GM19023 (cell line): Measurements from ENCODE around the gene PPFIA2.

Experiments
- ATAC-seq: cut with Tn5 transposase; IDR thresholded peaks from one replicate; pipeline ENCODE4 v1.9.1; 2021; ENCODE audit warnings: mild to moderate bottlenecking, moderate library complexity; ENCODE audit not compliant: unreplicated experiment

PPFIA2 gene

DNA sequence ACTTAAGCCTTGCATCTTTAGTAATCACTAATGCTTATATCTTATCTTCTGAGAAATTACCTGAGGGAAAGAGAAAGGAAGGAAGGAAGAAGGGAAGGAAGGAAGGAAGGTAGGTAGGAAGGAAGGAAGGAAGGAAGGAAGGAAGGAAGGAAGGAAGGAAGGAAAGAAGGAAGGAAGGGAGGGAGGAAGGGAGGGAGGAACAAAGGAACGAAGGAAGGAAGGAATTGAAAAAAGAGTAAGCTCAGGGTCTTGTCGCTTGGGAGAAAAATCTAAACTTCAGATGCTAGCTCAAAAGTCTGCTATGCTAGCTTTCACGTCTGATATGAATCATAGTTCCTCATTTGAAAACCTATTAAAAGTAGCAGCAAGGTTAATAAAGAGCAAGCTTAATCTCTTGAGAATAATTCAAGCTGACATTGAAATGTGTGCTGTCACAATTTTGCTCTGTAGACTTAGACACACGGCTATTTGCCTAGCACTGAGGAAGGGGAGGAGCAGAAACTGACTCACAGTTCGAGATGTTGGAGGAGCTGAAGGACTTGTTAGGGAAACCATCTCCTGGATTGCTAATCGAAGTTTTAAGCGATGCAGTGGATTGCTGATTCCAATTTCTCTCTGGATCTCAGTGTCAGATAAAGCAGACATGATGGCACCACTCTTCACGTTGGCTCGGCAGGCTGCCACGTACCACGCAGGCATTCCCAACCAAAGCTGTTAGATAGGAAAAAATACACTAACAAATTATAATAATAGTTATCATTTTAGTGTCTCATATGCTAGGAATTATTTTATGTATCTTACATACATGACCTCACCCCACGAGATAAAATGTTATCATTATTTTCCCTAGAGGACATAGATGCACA is 464.6 kb downstream of the PPFIA2 start:
- ATAC-seq, result no peak

DNA sequence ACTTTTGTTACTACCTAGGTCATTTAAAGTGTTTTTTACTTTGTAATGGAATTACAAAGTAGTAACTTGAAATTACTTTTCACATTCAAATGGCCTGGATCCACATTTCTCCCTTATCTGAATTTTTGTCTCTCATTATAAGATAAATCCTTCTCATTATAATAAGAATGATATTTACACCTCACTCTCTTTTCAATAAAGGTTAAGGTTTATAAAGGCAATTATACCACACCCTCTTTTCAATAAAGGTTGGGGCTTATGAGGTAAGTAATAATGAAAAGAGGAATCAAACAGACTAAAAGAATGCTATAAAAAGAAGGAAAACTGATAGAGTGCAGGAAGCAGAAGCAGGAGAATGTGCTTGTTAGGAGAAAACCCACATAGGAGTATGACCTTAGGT is 470.5 kb downstream of the PPFIA2 start:
- no peak for ATAC-seq

DNA sequence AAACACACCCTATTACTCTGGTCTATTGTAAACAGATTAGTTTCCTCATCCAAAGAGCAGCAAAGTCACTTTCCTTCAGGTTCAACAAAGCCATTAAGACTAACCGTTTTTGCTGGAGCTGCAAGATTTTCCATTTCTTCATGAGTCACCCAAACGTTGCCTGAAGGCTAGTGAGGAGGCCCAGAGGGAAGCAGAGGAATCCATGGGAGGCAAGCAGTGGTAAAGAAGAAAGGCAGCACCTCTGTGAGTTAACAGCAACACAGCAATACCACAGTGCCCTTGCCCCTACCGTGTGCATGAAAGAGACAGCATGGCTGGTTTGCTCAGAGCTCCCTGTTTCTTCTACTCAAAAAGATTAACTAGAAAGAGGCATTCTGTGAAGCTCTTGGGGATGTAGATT is 475.0 kb downstream of the PPFIA2 start:
- no peak for ATAC-seq

DNA sequence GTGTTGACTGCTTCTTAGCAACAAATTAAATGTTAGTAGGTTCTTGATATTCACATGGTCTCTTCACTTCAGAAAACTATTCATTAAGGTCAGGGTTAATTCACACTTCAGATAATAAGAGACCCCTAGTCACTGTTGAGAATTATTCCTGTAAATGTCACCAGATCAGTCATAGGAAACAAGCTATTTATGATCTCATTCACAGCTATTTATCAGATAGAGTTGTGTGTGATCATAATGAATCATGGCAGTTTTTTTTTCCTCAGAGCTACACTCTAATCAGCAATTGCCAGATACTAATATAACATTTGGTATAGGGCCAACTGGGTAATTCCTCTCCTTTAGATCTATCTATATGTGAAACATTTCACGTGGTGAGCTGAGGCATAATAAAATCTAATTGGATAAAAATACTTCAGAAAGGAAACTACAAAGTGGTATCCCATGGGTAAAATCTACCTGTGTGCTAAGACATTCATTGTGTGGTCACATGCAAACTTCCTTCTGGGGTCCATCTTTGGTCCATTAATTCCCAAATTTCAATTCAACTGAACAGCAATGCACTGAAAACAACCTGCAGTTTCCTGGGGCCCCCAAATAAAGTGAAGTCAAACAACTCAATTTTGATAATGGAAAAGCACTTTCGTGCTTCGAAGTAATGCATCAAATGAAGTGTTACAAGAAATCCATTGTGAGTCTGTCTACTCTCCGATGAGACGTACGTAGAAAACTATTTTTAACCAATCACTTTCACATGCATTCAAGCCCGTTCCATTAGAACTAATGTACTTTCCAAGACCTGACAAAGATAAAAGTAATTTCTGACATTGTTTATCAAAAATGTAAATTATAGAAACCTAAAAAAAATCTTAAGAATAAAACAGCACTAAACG is 484.3 kb downstream of the PPFIA2 start:
- no peak for ATAC-seq

DNA sequence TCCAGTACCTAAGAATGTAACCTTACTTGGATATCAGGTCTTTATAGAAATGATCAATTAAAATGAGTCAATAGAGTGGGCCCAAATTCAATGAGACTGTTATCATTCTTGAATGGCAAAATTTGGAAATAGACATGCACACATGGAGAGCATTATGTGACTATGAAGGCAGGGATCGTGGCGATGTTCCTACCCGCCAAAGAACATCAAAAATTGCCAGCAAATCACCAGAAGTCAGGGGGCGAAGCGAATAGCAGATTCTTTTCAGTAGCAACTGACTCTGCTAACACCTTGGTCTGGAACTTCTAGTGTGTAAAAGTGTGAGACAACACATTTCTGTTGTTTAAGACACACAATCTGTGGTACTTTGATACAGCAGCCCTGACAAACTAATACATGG is 488.8 kb downstream of the PPFIA2 start:
- ATAC-seq, result no peak

DNA sequence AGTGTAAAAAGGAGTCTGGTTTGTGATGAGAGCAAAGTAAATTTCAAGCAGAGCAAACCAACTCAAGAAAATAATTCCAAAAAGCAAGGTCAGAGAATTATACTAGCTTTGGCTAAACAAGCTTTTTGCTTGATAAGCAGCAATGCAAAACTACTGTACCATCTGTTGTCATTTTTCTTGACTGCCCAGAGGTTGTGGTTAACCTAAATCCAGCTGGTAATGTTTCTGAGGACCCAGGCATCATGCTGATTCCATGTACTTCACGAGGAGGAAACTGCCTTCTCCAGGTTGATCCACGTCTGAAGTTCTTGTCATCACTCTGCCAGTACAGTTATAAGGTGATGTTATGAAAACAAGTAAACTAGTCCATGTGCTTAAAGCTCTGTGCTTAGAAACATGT is 496.1 kb downstream of the PPFIA2 start:
- no peak for ATAC-seq

DNA sequence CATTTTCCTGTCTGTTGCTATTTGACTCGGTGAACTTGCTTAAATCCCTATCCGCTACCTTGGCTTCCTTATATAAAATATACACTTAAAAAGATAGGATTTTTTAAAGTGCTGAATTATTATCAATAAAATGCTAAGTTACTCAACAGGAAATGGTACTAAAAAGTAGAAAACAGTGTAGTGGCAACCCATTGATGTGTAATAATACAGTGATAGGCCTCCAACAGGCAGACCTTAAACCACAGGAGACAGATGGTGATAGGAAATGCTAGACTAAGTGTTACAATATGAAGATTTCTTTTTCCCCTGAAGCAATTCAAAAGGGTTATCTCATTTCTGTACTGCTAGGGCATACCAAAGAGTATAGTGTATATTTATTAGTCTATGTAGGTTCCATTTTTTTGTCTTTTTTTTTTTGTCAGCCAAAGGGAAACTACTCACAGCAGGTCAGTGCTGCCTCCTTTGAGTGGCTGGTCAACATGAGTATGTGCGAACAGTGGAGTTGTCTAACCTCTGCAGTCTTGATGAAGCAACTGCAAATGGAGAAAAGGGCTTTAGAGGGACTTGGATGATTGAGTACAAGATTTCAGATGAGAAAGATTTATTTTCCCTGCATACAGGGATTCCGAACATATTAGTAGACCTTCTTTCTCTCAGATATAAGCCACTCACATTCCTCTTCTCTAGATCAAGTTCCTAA is 497.5 kb downstream of the PPFIA2 start:
- ATAC-seq, result no peak

DNA sequence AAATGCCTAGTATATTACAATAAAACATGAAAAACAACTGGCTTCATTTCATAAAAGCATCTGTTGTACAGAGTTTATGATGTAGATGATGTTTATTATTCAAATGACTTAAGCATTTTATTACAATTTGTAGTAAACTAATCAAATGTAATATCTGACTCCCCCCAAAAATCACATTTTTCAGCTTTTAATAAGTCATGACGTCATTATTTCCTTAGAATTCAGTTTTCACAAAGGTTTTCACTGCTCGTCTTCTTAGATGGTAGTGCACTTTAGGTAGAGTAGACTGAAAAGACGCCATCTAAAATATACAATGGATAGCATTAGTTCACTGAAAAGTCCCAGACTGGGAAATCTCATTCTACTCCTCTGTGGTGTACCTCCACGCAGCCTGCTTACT is 499.8 kb downstream of the PPFIA2 start:
- ATAC-seq, result no peak

DNA sequence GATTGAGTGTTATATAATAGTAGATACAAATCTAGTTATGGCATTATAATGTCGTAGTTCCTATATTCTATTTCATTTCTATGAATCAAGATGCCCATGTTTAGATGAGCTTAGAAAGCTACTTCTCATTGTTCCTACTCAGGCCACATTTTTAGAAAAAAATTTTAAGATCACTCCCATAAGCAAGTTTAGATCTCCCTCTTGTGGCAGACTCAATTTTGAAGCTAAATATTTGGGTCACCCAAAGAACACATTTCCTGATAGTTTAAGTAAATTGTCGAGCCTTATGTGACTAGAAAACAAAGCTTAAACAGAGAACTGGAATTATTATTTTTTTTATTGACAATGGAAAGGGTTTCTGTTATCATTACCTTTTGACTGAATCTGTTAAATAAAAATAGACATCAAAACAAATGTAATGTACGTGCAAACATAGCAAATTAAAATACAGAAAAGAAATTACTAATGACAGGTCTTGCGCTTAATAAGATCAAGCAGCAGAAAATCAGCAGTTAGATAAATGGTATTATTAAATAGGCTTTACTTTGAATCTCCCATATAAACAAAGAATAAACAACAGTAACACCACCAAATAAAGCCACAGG is 501.1 kb downstream of the PPFIA2 start:
- ATAC-seq, result no peak

DNA sequence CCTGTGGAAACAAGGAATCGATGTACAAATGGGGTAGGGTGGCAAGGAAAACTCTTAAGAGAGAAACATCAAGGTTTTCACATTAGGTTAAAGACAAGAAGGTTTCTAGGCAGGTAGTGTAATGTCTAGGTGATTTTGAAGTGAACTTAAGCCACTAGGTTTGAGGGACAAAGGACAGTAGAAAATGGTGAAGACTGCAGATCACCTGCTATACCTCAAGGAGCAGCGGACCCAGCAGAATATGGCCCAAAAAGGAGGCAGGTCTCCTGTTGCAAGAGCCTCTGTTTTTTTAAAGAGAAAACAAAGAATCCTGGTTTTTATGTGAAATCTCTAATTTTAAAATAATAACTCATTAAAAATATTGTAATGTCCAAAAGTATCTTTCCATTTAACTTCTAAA is 503.2 kb downstream of the PPFIA2 start:
- ATAC-seq, result no peak

DNA sequence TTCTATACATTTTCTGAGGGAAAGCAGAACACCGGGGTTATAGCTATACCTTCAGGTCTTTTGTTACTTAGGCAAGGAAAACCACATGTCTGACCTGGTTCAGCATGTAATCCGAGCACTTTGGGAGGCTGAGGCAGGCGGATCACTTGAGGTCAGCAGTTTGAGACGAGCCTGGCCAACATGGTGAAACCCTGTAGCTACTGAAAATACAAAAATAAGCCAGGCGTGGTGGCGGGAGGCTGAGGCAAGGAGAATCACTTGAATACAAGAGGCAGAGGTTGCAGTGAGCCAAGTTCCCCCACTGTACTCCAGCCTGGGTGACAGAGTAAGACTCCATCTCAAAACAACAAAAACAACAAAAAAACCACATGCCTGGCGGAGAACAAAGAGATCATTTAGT is 503.7 kb downstream of the PPFIA2 start:
- no peak for ATAC-seq

DNA sequence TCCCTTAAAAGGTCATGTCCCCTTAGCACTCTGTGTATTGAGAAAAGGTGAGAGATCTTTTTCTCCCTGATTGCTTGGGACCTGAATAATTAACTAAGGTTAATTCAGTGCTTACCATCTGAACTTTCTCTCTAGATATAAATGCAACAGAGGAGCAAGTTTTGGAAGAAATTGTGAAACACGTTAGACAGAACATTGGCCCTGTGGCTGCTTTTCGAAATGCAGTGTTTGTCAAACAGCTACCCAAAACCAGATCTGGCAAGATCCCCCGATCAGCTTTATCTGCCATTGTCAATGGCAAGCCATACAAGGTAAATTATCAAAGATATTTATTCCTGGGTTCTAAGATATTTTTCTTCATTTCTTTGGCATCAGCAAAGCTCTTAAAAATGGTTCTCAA is 505.8 kb downstream of the PPFIA2 start:
- ATAC-seq, result no peak

DNA sequence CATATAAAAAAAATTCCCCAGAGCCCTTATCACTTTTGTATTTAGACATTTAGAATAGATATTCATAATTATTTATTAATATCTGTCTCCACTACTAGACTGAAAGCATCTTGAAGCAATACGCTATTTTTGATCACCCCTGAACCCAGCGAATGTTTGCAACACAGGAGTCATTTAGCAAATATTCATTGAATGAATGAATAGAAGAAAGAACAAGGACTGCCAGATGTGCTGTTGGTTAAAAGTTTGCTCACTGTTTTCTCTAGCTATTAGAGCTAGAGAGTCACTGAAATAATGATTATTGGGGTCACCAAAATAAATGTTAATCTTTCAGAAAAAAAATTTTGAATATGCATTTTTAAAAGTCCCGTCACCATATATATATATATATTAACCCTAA is 506.9 kb downstream of the PPFIA2 start:
- ATAC-seq, result no peak

DNA sequence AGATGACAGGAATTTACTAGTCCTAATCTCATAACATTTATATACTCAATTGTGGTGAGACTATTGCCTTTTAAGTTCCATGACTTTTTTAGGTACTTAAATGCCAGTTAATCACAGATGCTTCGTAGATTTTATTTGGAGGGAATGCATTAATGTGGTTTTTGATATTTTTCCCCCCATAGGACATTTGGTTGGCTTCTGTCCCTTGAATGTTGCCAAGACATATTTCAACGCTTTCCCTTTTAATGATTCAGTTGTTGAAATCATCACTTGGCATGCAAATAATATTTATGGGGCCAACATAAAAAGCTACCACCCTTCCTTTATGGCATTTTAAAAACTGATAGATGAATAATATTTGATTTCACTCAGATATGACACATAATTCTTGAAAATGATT is 509.2 kb downstream of the PPFIA2 start:
- no peak for ATAC-seq

DNA sequence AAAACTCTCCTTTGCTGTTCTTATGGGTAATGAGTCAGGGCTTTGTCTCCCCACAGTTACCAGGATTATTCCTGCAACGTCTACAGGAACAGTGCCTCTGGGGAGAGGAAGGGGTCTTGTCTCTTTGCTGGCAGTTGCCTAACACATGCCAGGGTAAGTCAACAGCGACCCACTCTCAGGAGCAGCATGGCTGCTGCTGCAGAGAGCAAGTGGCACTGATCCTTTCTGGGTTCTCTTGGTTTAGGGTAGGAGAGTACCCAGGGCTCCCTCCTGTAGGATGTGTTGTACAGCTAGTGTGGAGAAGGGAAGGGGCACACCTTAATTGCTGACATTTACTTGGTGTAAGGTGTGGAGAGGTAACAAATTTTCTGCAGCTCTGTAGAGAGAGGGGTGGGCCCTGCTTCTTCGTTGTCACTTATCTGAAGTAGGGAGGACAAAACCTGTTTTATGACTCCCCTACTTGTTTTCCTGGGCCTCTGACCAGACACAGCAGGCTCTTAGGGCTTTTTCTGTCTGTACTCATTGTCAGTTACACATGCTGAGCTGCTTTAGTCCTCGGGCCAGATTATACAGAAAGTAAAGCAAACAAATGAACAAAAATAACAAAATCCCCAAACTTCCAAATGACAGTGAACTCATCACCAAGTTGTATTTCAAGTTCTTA is 513.1 kb downstream of the PPFIA2 start:
- ATAC-seq, result no peak

DNA sequence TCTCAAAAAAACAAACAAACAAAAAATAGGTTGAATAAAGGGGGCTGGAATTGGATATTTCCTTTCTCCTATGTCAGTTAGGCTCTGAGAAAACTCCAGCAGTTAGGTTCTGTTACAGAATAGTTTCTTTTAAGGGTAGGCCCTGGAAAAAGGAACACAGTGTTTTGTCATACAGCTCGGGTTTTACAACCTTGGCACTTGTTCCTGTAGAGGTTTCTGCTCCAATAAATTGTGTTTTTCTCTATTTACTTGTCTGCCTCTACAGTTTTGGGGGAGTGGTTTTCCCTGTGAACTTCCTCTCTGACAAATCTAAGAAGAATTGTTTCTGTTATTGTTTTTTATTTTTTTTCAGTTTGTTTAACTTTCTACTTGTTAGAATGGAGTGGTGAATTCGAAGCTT is 513.7 kb downstream of the PPFIA2 start:
- no peak for ATAC-seq

DNA sequence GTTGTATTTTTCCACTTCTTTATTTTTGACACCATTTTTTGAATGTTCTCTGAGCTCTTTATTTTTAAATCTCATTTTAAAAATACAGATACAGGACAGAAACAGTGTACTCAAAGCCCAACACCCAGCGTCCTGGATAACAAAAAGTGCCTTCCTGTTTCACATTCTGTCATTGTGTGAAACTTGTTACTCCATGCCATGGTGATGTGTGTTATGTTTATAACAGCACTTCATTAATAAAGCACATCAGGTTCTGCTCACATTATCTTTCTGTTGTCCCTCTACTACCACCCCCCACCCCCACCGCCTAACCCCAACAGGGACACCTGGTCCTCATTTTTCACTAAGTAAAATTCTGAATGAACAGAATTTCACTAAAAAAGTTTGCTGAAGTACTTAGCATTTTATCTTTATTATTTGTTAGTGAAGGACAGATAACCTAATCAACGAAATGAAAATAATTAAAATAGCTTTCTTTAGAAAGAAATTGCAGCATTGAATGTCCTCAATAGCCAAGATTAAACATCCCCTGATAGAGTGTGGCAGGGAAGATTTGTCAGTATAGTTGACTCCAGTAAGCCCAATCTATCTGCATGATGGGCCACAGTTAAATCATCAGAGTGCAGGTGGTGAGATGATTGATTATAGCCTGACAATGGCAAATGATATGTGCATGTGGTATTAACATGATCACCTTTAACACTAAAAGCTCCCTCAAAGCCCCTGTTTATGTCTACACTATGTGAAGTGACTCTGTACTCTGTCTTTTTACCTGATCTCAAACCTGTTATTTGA is 527.4 kb downstream of the PPFIA2 start:
- no peak for ATAC-seq

DNA sequence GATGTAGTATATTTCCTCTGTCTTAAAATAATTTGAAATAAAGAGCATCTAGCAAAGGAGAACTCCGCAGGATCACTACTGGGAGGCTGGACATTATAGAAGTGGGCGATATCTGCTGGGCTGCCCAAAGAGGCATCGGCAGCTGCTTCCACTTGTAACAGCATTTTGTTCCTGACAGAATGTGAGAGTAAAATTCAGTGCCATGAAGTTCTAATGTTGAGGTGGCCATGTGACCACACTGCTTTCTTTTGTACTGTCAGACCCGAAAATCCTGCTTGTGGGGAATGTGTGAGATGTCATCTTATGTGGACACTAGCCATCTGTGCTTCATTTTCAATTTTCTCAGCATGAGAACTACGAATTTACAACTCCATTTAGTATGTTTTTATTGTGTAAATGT is 529.4 kb downstream of the PPFIA2 start:
- ATAC-seq, result no peak

DNA sequence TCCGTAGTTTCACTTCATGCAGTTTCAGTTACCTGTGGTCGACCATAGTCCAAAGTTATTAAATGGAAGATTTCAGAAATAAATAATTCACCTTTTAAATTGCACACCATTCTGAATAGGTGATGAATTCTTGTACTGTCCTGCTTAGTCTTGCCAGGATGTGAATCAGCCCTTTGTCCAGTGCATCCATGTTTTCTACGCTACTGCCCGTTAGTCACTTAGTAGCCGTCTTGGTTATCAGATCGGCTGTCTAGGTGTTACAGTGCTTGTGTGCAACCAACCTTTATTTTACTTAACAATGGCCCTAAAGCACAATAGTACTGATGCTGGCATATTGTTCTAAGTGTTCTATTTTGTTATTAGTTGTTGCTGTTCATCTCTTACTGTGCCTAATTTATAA is 534.5 kb downstream of the PPFIA2 start:
- ATAC-seq, result no peak
